Activated naive CD8-positive, alpha-beta T cell treated with anti-CD3 and anti-CD28 coated beads, Interleukin-2, amount 50 U/mL, for 24 hours (primary cell): ENCODE data around the gene EEF1AKMT2.
A peak's percentile ranks its signal among the peaks of the same experiment; 100 is the strongest.

Experiments used
- ATAC-seq: fragments of 150-1000 bp; cut with Tn5 transposase; one replicate; pipeline ENCODE4 v1.10.0; 2021
- DNase-seq: peaks from one replicate; pipeline ENCODE4 v3.0.0; 2021
- H3K27ac Mint-ChIP-seq: one replicate; pipeline ENCODE4 v1.8.0; 2021; ENCODE audit warnings: mild to moderate bottlenecking, mixed read lengths
- H3K27me3 Mint-ChIP-seq: one replicate; pipeline ENCODE4 v1.8.0; 2021; ENCODE audit warnings: mixed read lengths
- H3K36me3 Mint-ChIP-seq: one replicate; pipeline ENCODE4 v1.8.0; 2021; ENCODE audit warnings: low read depth, mixed read lengths
- H3K4me1 Mint-ChIP-seq: one replicate; pipeline ENCODE4 v1.8.0; 2021; ENCODE audit warnings: mixed read lengths
- H3K4me3 Mint-ChIP-seq: one replicate; pipeline ENCODE4 v1.8.0; 2021; ENCODE audit warnings: mild to moderate bottlenecking, moderate library complexity, mixed read lengths
- H3K9me3 Mint-ChIP-seq: one replicate; pipeline ENCODE4 v1.8.0; 2021; ENCODE audit warnings: mixed read lengths

EEF1AKMT2 gene

DNA sequence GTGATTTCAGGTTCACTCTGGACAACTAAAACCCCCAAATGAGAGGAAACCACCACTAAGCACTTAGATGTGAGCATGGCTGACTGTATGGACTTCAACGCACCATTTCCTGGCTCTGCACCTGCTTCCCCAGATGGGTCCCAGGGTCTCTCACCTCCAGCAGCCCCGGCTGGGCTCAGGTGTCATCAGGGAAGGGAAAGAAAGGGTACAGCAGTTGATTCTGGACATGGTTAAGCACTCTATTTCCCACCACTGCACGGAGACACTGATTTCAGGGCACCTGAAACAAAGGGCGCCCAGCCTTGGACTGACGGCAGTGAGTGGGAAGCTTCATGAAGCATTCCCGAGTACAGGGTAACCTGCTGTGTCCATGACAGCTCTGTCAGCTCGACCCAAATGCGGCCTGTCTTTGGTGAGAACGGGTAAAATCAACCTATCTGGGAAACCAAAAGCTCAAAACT is 66.5 kb downstream of the EEF1AKMT2 start:
- Mint-ChIP-seq H3K36me3 (peaks cover 4% of the 10 kb centered on the region), H3K4me1 (peaks cover 93% of the 10 kb centered on the region), H3K4me3 (no peak overlapping the region), H3K27me3 (no peaks in the 10 kb centered on the region), H3K27ac (peak overlapping the region; percentile 32), H3K9me3 (no peaks in the 10 kb centered on the region)
- ATAC-seq (no peak), DNase-seq (no peak)

- Mint-ChIP-seq H3K4me3 (no peak overlapping the region), H3K9me3 (no peaks in the 10 kb centered on the region), H3K4me1 (peaks cover 92% of the 10 kb centered on the region), H3K36me3 (peaks cover 4% of the 10 kb centered on the region), H3K27me3 (no peaks in the 10 kb centered on the region), H3K27ac (peak overlapping the region; percentile 86)
- DNase-seq (no peak), ATAC-seq (no peak)
These were observed 67.2 kb downstream of the EEF1AKMT2 start for GRCh38 chr10:124724279-124725027.

DNA sequence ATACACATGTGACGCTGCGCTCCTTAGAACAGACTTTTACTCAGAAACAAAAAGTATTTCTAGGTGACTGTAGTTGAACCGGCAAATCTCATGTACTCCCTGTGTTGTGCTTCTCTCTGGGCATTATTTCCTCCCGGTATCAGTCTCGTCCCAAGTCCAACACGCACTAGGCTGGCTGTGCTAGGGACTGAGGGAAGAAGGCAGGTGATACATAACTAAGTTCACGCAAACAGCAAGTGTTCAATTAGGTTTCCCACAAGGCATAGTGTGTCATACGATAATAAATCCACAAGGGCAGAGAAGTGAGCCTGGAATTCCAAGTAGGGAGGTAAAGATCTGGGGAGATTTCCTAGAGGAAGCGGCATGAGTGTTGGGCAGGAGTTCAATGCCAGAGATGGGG is 67.9 kb downstream of the EEF1AKMT2 start:
- Mint-ChIP-seq H3K27ac (peak overlapping the region; percentile 86), H3K4me1 (peaks cover 92% of the 10 kb centered on the region), H3K36me3 (peaks cover 4% of the 10 kb centered on the region), H3K27me3 (no peaks in the 10 kb centered on the region), H3K9me3 (no peaks in the 10 kb centered on the region), H3K4me3 (no peak overlapping the region)
- no peak for ATAC-seq
- DNase-seq: no peak

- peak; percentile 76 for ATAC-seq
- peaks cover 92% of the 10 kb centered on the region for H3K4me1 Mint-ChIP-seq
These were observed 68.6 kb downstream of the EEF1AKMT2 start for GRCh38 chr10:124722798-124723783.

GRCh38 chr10:124721330-124722045 is 70.2 kb downstream of the EEF1AKMT2 start:
- H3K36me3 Mint-ChIP-seq: peaks cover 4% of the 10 kb centered on the region
- DNase-seq (no peak), ATAC-seq (no peak)
- no peaks in the 10 kb centered on the region for H3K27me3 Mint-ChIP-seq
- peak overlapping the region; percentile 21 for H3K4me3 Mint-ChIP-seq
- H3K27ac Mint-ChIP-seq: peak overlapping the region; percentile 13
- peaks cover 93% of the 10 kb centered on the region for H3K4me1 Mint-ChIP-seq
- H3K9me3 Mint-ChIP-seq: no peaks in the 10 kb centered on the region

More at GRCh38 chr10:124722798-124723783, 68.6 kb downstream of the EEF1AKMT2 start:
- H3K27ac Mint-ChIP-seq: peak overlapping the region; percentile 86
- peak; percentile 65 for DNase-seq
- peaks cover 4% of the 10 kb centered on the region for H3K36me3 Mint-ChIP-seq
- no peaks in the 10 kb centered on the region for H3K9me3 Mint-ChIP-seq
- no peaks in the 10 kb centered on the region for H3K27me3 Mint-ChIP-seq
- peak overlapping the region; percentile 10 for H3K4me3 Mint-ChIP-seq

DNA sequence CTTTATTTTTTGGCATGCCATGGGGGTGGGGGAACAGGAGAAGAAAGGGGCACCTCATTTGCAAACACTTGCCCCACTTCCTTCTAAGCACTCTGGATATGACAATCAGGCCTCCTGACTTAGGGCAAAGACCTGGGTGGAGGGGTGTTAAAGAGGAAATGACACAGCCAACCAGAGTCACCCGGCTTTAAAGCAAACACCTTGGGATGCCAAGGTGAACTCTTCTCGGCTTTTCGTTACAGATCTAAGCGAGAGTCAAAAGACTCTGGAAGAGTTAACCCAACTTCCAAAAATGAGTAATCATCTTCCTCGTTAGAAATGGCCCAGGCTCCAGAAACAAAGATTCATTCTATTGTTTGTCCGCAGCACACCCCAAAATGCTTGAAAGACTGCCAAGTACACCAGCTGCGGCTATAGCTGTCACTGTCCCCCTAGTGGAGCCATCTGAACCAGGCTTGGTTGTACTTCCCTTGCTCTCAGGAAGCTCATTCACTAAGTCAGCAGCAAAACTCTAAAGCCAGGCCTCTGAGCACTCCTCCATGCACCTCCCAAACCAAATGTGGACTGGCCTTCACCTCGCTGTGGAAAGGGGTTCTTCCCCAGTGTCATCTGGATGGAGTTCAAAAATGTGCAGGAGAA is 72.4 kb downstream of the EEF1AKMT2 start:
- no peaks in the 10 kb centered on the region for H3K9me3 Mint-ChIP-seq
- H3K27me3 Mint-ChIP-seq: peaks cover 4% of the 10 kb centered on the region
- peaks cover 6% of the 10 kb centered on the region for H3K36me3 Mint-ChIP-seq
- peak overlapping the region; percentile 77 for H3K27ac Mint-ChIP-seq
- peaks cover 93% of the 10 kb centered on the region for H3K4me1 Mint-ChIP-seq
- DNase-seq: no peak
- H3K4me3 Mint-ChIP-seq: peak overlapping the region; percentile 57
- peak; percentile 22 for ATAC-seq

DNA sequence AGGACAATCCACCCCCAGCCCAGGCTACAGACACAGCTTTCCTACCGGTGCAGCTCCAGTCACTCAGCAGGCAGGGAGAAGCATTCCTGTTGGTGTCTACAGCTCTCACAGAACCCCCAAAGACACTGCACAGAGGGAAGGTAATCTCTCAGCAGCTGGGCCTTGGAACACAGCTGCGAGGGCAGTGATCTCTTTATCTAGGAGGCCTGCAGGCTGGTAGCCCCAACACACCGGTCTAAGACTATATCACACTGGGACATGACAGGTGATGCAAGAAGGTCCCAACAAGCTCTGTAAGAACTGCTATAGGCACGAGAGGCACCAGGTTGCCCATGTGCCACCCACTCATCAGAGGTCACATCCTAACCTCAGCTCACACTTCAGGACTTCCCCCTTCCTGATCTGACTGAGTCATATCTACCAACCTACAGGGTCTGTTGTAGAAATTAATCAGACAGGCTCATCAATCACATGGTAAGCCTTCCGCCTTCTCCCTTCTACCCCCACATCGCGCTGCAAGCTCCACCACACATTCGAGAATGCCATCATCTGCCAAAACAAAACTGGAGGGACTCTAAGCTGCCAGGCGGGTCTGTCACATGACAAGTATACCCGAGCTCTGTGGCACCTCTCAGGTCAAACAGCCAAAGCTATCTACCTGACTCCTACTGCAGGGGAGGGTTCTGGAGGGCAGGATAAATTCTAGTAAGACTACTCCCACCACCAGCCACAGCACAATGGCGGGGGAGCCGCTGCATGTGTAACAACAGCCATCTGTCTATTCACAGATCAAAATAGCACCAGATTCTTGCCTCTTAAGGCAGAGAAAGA is 73.6 kb downstream of the EEF1AKMT2 start:
- H3K4me1 Mint-ChIP-seq: peaks cover 93% of the 10 kb centered on the region
- H3K27ac Mint-ChIP-seq: peak overlapping the region; percentile 85
- H3K36me3 Mint-ChIP-seq: peaks cover 6% of the 10 kb centered on the region
- peaks cover 4% of the 10 kb centered on the region for H3K27me3 Mint-ChIP-seq
- peak; percentile 71 for DNase-seq
- peak; percentile 85 for ATAC-seq
- H3K9me3 Mint-ChIP-seq: no peaks in the 10 kb centered on the region
- peak overlapping the region; percentile 57 for H3K4me3 Mint-ChIP-seq

- H3K4me1 Mint-ChIP-seq: peaks cover 92% of the 10 kb centered on the region
- H3K27me3 Mint-ChIP-seq: peaks cover 4% of the 10 kb centered on the region
- no peaks in the 10 kb centered on the region for H3K9me3 Mint-ChIP-seq
- no peak overlapping the region for H3K4me3 Mint-ChIP-seq
- peak overlapping the region; percentile 85 for H3K27ac Mint-ChIP-seq
- H3K36me3 Mint-ChIP-seq: peaks cover 6% of the 10 kb centered on the region
- DNase-seq: no peak
- no peak for ATAC-seq
These were observed 74.5 kb downstream of the EEF1AKMT2 start for GRCh38 chr10:124717041-124717757.

GRCh38 chr10:124716369-124716768 is 75.3 kb downstream of the EEF1AKMT2 start:
- Mint-ChIP-seq H3K27ac (peak overlapping the region; percentile 16), H3K27me3 (peaks cover 4% of the 10 kb centered on the region), H3K36me3 (peaks cover 6% of the 10 kb centered on the region), H3K4me1 (peaks cover 88% of the 10 kb centered on the region), H3K4me3 (peak overlapping the region; percentile 5), H3K9me3 (no peaks in the 10 kb centered on the region)
- ATAC-seq (no peak), DNase-seq (no peak)

GRCh38 chr10:124715439-124715838 is 76.2 kb downstream of the EEF1AKMT2 start:
- no peak for ATAC-seq
- Mint-ChIP-seq H3K27me3 (peaks cover 4% of the 10 kb centered on the region), H3K27ac (no peak overlapping the region), H3K4me3 (no peak overlapping the region), H3K36me3 (peaks cover 6% of the 10 kb centered on the region), H3K9me3 (no peaks in the 10 kb centered on the region), H3K4me1 (peaks cover 88% of the 10 kb centered on the region)
- no peak for DNase-seq

GRCh38 chr10:124713679-124714255 is 77.9 kb downstream of the EEF1AKMT2 start:
- Mint-ChIP-seq H3K9me3 (no peaks in the 10 kb centered on the region), H3K27me3 (peaks cover 4% of the 10 kb centered on the region), H3K27ac (no peak overlapping the region), H3K4me1 (peaks cover 90% of the 10 kb centered on the region), H3K36me3 (peaks cover 6% of the 10 kb centered on the region), H3K4me3 (no peak overlapping the region)
- ATAC-seq (no peak), DNase-seq (no peak)

GRCh38 chr10:124712704-124713407 is 78.8 kb downstream of the EEF1AKMT2 start:
- ATAC-seq: no peak
- H3K4me3 Mint-ChIP-seq: no peak overlapping the region
- no peaks in the 10 kb centered on the region for H3K9me3 Mint-ChIP-seq
- peak overlapping the region; percentile 32 for H3K27ac Mint-ChIP-seq
- H3K36me3 Mint-ChIP-seq: peaks cover 6% of the 10 kb centered on the region
- peaks cover 4% of the 10 kb centered on the region for H3K27me3 Mint-ChIP-seq
- no peak for DNase-seq
- H3K4me1 Mint-ChIP-seq: peaks cover 90% of the 10 kb centered on the region
